ENCODE measurements around the gene SHKBP1. TPM values are rescaled to one million over a fixed set of nuclear protein-coding genes. Genes with fewer than 3 reads are reported as not detected.
"Not testable (repeated sequence)": the region's sequence is repeated elsewhere in the genome, so short reads cannot be mapped to it uniquely, and the experiment has no call there.

Gene SHKBP1
- total RNA-seq, 4 donors from 2014 or later: 33.3 to 52.1 (median 42.9) TPM

DNA sequence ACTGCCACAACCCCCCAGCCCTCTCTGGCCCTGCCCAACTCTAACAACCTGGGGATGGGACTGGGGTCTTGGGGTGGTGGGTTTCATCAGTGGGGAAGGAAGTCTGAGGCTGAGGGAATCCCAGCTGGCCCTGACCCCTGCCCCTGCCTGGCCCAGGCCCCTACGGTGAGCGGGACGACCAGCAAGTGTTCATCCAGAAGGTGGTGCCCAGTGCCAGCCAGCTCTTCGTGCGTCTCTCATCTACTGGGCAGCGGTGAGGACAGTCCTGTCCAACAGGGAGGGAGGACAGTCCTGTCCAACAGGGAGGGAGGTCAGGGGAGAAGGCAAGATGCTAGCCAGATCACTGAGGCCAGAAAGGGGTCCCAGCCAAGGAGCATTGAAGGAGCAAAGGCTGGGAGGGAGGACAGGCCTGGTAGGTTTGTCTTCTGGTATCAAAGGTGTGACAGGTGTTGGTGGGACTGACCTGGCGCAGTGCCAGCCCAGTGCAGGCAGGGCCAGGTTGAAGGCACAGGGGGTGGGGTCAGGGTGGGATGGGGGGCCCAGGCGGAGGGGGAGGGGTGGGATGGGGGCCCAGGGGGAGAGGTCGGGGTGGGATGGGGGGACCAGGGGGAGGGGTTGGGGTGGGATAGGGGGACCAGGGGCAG lies 12.4 kb downstream of the SHKBP1 start:
- no peaks in the 10 kb centered on the region for H3K4me1 ChIP-seq
- 77 to 88% methylated on average over 9 of the region's 9 CpGs for WGBS, 2 donors
- TF ChIP-seq, protein P1, sequence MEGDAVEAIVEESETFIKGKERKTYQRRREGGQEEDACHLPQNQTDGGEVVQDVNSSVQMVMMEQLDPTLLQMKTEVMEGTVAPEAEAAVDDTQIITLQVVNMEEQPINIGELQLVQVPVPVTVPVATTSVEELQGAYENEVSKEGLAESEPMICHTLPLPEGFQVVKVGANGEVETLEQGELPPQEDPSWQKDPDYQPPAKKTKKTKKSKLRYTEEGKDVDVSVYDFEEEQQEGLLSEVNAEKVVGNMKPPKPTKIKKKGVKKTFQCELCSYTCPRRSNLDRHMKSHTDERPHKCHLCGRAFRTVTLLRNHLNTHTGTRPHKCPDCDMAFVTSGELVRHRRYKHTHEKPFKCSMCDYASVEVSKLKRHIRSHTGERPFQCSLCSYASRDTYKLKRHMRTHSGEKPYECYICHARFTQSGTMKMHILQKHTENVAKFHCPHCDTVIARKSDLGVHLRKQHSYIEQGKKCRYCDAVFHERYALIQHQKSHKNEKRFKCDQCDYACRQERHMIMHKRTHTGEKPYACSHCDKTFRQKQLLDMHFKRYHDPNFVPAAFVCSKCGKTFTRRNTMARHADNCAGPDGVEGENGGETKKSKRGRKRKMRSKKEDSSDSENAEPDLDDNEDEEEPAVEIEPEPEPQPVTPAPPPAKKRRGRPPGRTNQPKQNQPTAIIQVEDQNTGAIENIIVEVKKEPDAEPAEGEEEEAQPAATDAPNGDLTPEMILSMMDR (IDR thresholded peaks at IDR 0.05): no peak
- TF ChIP-seq POLR2A (IDR thresholded peaks at IDR 0.05): no peak
- intact Hi-C loops (cut with DNase I): no loop called here
- no peaks in the 10 kb centered on the region for H3K9me3 ChIP-seq
- no peak overlapping the region for H3K4me3 ChIP-seq (replicated peaks in 1 of 3)
- peaks cover 0 to 4% of the 10 kb centered on the region in 2 donors for H3K36me3 ChIP-seq
- no peaks in the 10 kb centered on the region for H3K27me3 ChIP-seq
- no peak for DNase-seq
- no peak overlapping the region for H3K27ac ChIP-seq

DNA sequence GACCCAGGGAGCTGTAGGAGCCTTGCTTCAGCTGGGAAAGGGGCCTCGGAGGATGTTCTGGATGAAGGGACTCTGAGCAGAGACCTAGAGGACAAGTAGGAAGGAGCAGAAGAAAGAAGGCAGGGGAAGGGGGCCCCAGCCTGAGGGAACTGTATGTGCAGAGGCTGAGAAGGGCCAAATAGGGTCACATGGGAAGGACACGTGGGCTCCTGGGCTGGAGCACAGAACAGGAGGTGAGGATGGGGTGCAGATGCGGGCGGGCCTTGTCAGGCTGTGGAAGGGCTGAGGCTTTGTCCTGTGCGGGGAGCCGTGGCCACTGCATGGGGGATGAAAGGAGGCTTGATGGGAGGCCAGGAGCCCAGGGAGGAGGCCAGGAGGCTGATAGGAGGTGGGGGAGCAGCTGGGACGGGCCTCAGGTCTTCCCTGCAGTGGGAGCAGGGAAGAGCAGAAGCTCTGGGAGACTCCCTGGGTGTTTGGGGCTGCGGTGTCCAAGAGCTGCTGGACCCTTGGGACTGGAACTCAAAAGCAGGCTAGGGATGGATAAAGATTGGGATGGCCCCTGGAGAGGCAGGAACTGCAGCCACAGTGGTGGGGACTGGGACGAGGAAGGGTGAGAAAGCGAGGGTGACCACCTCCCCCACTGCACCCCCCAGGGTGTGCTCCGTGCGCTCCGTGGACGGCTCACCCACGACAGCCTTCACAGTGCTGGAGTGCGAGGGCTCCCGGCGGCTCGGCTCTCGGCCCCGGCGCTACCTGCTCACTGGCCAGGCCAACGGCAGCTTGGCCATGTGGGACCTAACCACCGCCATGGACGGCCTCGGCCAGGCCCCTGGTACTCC lies 13.1 kb downstream of the SHKBP1 start:
- H3K4me3 ChIP-seq (replicated peaks in 1 of 3): no peak overlapping the region
- no peaks in the 10 kb centered on the region for H3K4me1 ChIP-seq
- H3K27me3 ChIP-seq: no peaks in the 10 kb centered on the region
- no peak overlapping the region for H3K27ac ChIP-seq
- TF ChIP-seq POLR2A (IDR thresholded peaks at IDR 0.05): no peak
- TF ChIP-seq, protein P1 (IDR thresholded peaks at IDR 0.05): no peak
- no peaks in the 10 kb centered on the region for H3K36me3 ChIP-seq
- WGBS, 2 donors: 95 to 97% methylated on average over 18 to 23 of the region's 26 CpGs
- no peak for DNase-seq
- intact Hi-C loops (cut with DNase I): loop anchor here (10.0 kb wide), 1 partner anchor 125 kb away; the partner anchor contains the start of genes BLVRB and SPTBN4
- no peaks in the 10 kb centered on the region for H3K9me3 ChIP-seq

DNA sequence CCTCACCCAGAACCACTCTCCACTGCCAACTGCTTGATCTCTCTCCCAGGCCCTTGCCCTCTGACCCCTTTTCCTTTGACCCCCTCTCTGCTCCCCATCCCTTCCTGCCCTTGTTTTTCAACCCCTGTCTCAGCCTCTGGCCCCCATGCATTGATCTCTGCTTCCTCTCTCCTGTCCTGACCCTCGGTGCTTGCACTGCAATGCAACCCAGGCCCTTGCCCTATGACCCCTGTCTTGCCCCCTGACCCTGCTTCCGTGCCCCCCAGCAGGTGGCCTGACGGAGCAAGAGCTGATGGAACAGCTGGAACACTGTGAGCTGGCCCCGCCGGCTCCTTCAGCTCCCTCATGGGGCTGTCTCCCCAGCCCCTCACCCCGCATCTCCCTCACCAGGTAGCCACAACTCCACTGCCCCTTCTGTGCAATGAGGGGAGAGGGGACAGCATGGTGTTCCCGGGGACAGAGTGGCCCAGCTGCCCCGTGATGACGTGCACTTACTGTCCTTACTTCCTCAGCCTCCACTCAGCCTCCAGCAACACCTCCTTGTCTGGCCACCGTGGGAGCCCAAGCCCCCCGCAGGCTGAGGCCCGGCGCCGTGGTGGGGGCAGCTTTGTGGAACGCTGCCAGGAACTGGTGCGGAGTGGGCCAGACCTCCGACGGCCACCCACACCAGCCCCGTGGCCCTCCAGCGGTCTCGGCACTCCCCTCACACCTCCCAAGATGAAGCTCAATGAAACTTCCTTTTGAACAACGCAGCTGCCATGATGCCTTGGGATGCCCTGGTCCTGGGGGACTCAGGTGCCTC lies 14.0 kb downstream of the SHKBP1 start:
- no peak for DNase-seq
- H3K27ac ChIP-seq: no peak overlapping the region
- no peaks in the 10 kb centered on the region for H3K9me3 ChIP-seq
- no peak for TF ChIP-seq POLR2A (IDR thresholded peaks at IDR 0.05)
- TF ChIP-seq, protein P1 (IDR thresholded peaks at IDR 0.05): no peak
- no peak overlapping the region for H3K4me3 ChIP-seq (replicated peaks in 1 of 3)
- H3K36me3 ChIP-seq: no peaks in the 10 kb centered on the region
- 81 to 83% methylated on average over 12 to 17 of the region's 22 CpGs for WGBS, 2 donors
- intact Hi-C loops (cut with DNase I): loop anchor here (10.0 kb wide), 1 partner anchor 126 kb away; the partner anchor contains the start of genes BLVRB and SPTBN4
- no peaks in the 10 kb centered on the region for H3K4me1 ChIP-seq
- no peaks in the 10 kb centered on the region for H3K27me3 ChIP-seq

DNA sequence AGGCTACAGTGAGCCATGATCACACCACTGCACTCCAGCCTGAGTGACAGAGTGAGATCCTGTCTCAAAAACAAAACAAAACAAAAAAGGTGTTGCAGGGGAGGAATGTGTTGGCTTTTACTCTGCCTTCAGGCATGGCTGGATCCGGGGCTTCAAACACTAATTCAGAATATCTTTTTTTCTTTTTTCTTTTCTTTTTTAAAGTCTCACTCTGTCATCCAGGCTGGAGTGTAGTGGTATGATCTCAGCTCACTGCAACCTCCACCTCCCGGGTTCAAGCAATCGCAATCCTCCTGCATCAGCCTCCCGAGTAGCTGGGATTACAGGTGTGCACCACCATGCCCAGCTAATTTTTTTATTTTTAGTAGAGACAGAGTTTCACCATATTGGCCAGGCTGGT lies 15.1 kb downstream of the SHKBP1 start:
- intact Hi-C loops (cut with DNase I): loop anchor here (10.0 kb wide), 1 partner anchor 127 kb away; the partner anchor contains the start of genes BLVRB and SPTBN4
- not testable (repeated sequence) for H3K27ac ChIP-seq; H3K27me3 ChIP-seq; H3K4me3 ChIP-seq (replicated peaks in 1 of 3); DNase-seq; H3K36me3 ChIP-seq; H3K9me3 ChIP-seq; H3K4me1 ChIP-seq
- 93 to 97% methylated on average over 4 of the region's 4 CpGs for WGBS, 2 donors

DNA sequence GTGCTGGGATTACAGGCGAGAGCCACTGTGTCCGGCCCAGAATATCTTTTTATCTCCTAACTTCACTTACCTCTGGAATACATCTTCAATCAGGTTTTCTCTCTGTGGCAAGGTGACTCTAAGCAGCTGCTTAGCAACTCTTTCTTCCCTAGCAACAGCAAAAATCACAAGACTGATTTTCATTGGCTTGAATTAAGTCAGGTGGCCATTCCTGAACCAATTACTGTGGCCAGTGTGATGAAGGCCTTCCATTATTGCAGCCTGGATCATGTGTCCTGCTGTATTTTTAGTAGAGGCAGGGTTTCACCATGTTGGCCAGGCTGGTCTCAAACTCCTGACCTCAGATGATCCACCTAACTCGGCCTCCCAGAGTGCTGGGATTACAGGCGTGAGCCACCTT lies 15.5 kb downstream of the SHKBP1 start:
- no peak for DNase-seq
- no peak for TF ChIP-seq POLR2A (IDR thresholded peaks at IDR 0.05)
- TF ChIP-seq, protein P1 (IDR thresholded peaks at IDR 0.05): no peak
- intact Hi-C loops (cut with DNase I): loop anchor here (10.0 kb wide), 1 partner anchor 127 kb away; the partner anchor contains the start of genes BLVRB and SPTBN4
- Histone ChIP-seq H3K36me3 (no peaks in the 10 kb centered on the region), H3K4me3 (replicated peaks in 1 of 3) (no peak overlapping the region), H3K9me3 (no peaks in the 10 kb centered on the region), H3K4me1 (peaks cover 2 to 7% of the 10 kb centered on the region in 2 donors), H3K27me3 (no peaks in the 10 kb centered on the region), H3K27ac (no peak overlapping the region)
- WGBS, 2 donors: 91 to 93% methylated on average over 4 of the region's 4 CpGs
